IPS-NIHi7 (cell line): ENCODE measurements around the gene ASIC1.
A peak's percentile ranks its signal among the peaks of the same experiment; 100 is the strongest.
"Not testable (repeated sequence)": the region's sequence is repeated elsewhere in the genome, so short reads cannot be mapped to it uniquely, and the experiment has no call there.

Experiments
- DNase-seq: peaks from one replicate; pipeline ENCODE4 v3.0.0; 2012; ENCODE audit warnings: mixed read lengths; ENCODE audit errors: extremely low spot score

Gene ASIC1

GRCh38 chr12:50057000-50057841 is at the start of gene ASIC1:
ASIC1 (plus strand) TSS chr12:50057596; CDS start chr12:50058767, 1,171 bp downstream.
- peak; percentile 71 for DNase-seq

- DNase-seq, result no peak
Observed at GRCh38 chr12:50013361-50014147, 43.8 kb upstream of the ASIC1 start.

- no peak for DNase-seq
Observed at GRCh38 chr12:50014342-50014741, 43.1 kb upstream of the ASIC1 start.

- DNase-seq, result no peak
Observed at GRCh38 chr12:50016501-50017475, 40.6 kb upstream of the ASIC1 start.

- DNase-seq, result no peak
Observed at GRCh38 chr12:50017641-50018040, 39.8 kb upstream of the ASIC1 start.

- no peak for DNase-seq
Observed at GRCh38 chr12:50018154-50018553, 39.2 kb upstream of the ASIC1 start.

GRCh38 chr12:50018968-50019367 is 38.4 kb upstream of the ASIC1 start:
- DNase-seq, result no peak

- DNase-seq, result no peak
Observed at GRCh38 chr12:50019524-50019923, 37.9 kb upstream of the ASIC1 start.

- DNase-seq, result no peak
Observed at GRCh38 chr12:50021031-50021430, 36.4 kb upstream of the ASIC1 start.

GRCh38 chr12:50022903-50023302 is 34.5 kb upstream of the ASIC1 start:
- no peak for DNase-seq

GRCh38 chr12:50024227-50024626 is 33.2 kb upstream of the ASIC1 start:
- DNase-seq, result no peak

- peak; percentile 23 for DNase-seq
Observed at GRCh38 chr12:50024805-50025186, 32.6 kb upstream of the ASIC1 start.

- peak; percentile 98 for DNase-seq
Observed at GRCh38 chr12:50025187-50026059, 32.0 kb upstream of the ASIC1 start, which contains the start of gene RACGAP1. RACGAP1 (minus strand) TSS chr12:50025494; CDS start chr12:50016715, 8,779 bp downstream.

- no peak for DNase-seq
Observed at GRCh38 chr12:50026691-50027090, 30.7 kb upstream of the ASIC1 start.

GRCh38 chr12:50030449-50030848 is 26.9 kb upstream of the ASIC1 start:
- DNase-seq, result not testable (repeated sequence)

GRCh38 chr12:50032515-50032853 is 24.9 kb upstream of the ASIC1 start:
- DNase-seq, result no peak

GRCh38 chr12:50032854-50033581 is 24.4 kb upstream of the ASIC1 start:
- peak; percentile 50 for DNase-seq

GRCh38 chr12:50038336-50038735 is 19.1 kb upstream of the ASIC1 start:
- no peak for DNase-seq

GRCh38 chr12:50039151-50039835 is 18.1 kb upstream of the ASIC1 start:
- DNase-seq, result peak; percentile 91
